ENCODE results near the gene CLEC2D. TPM values are rescaled to one million over a fixed set of nuclear protein-coding genes. Genes with fewer than 3 reads are reported as not detected.
"Not testable (repeated sequence)": the region's sequence is repeated elsewhere in the genome, so short reads cannot be mapped to it uniquely, and the experiment has no call there.

The CLEC2D gene
- total and polyA plus RNA-seq, 8 donors: 8.9 to 41.7 (median 31.2) TPM

- intact Hi-C loops (cut with DNase I): loop anchor here in 1 of 2 donors (2.0 kb wide), 1 partner anchor 74 kb away; no protein-coding TSS in a partner anchor
- Histone ChIP-seq H3K27me3 (no peaks in the 10 kb centered on the region), H3K4me3 (no peak overlapping the region), H3K9me3 (no peaks in the 10 kb centered on the region), H3K36me3 (no peaks in the 10 kb centered on the region), H3K27ac (no peak overlapping the region), H3K4me1 (peaks cover 5 to 20% of the 10 kb centered on the region in 2 donors)
- no peak for TF ChIP-seq CTCF (IDR thresholded peaks at IDR 0.05)
- ATAC-seq: no peak
- DNase-seq: no peak
These were observed 39.3 kb downstream of the CLEC2D start for GRCh38 chr12:9708853-9709252.

GRCh38 chr12:9710584-9711375 is 41.3 kb downstream of the CLEC2D start:
- ATAC-seq (no peak), DNase-seq (no peak)
- TF ChIP-seq CTCF (IDR thresholded peaks at IDR 0.05): no peak

DNA sequence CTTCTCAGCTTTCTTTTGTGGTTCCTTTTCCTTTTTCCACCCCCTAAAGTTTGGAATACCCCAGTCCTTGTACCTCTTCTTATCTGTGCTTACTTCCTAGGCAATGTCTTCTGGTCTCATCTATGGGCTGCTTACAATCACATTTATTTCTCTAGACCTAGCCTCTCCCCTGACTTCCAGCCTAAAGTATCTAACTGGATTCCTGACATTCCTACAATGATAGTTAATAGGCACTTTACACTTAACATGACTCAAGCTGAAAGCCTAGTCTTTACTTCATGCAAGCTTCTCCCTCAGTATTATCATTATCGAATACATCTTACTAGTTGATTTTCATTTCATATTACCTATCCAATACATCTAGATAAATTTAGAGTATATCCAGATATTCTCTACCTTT is 42.2 kb downstream of the CLEC2D start:
- intact Hi-C loops (cut with DNase I): no loop called here
- DNase-seq (no peak), ATAC-seq (no peak)

More at GRCh38 chr12:9710584-9711375, 41.3 kb downstream of the CLEC2D start:
- Histone ChIP-seq H3K4me3 (no peak overlapping the region), H3K27me3 (no peaks in the 10 kb centered on the region), H3K4me1 (peaks cover 5 to 20% of the 10 kb centered on the region in 2 donors), H3K36me3 (no peaks in the 10 kb centered on the region), H3K27ac (no peak overlapping the region), H3K9me3 (no peaks in the 10 kb centered on the region)
- intact Hi-C loops (cut with DNase I): no loop called here

GRCh38 chr12:9713032-9713558 is 43.6 kb downstream of the CLEC2D start:
- intact Hi-C loops (cut with DNase I): not testable (repeated sequence)

More for the DNA sequence above, 42.2 kb downstream of the CLEC2D start:
- no peak overlapping the region for H3K27ac ChIP-seq
- H3K36me3 ChIP-seq: no peaks in the 10 kb centered on the region
- TF ChIP-seq CTCF (IDR thresholded peaks at IDR 0.05): no peak
- peaks cover 5 to 13% of the 10 kb centered on the region in 2 donors for H3K4me1 ChIP-seq
- no peak overlapping the region for H3K4me3 ChIP-seq
- H3K27me3 ChIP-seq: no peaks in the 10 kb centered on the region
- H3K9me3 ChIP-seq: no peaks in the 10 kb centered on the region

GRCh38 chr12:9717070-9717925 is 47.8 kb downstream of the CLEC2D start:
- DNase-seq (no peak), ATAC-seq (no peak)
- H3K36me3 ChIP-seq: no peaks in the 10 kb centered on the region
- peaks cover 0 to 7% of the 10 kb centered on the region in 2 donors for H3K4me1 ChIP-seq
- H3K27ac ChIP-seq: no peak overlapping the region
- H3K4me3 ChIP-seq: no peak overlapping the region
- intact Hi-C loops (cut with DNase I): no loop called here
- H3K27me3 ChIP-seq: no peaks in the 10 kb centered on the region
- TF ChIP-seq CTCF (IDR thresholded peaks at IDR 0.05): no peak
- H3K9me3 ChIP-seq: no peaks in the 10 kb centered on the region

More at GRCh38 chr12:9713032-9713558, 43.6 kb downstream of the CLEC2D start:
- H3K27ac ChIP-seq, H3K4me3 ChIP-seq, ATAC-seq, DNase-seq, H3K36me3 ChIP-seq, H3K27me3 ChIP-seq, H3K9me3 ChIP-seq, H3K4me1 ChIP-seq: not testable (repeated sequence)
